CD4-positive, alpha-beta T cell (primary cell): ENCODE measurements around the gene TIPARP. TPM values are rescaled to one million over a fixed set of nuclear protein-coding genes. Genes with fewer than 3 reads are reported as not detected.

Experiments
- ATAC-seq: fragments of 200-7000 bp; cut with Tn5 transposase; one replicate; pipeline ENCODE4 v1.10.0; 2022; ENCODE audit warnings: mild to moderate bottlenecking; ENCODE audit not compliant: poor library complexity
- CTCF ChIA-PET: fragments of 350-600 bp; sonication (Branson Sonifier 250); formaldehyde crosslinking; loops from one replicate; lab custom pipeline; 2021; ENCODE audit warnings: antibody characterized with exemption, inconsistent platforms; lab: Charles Lee
- POLR2A ChIA-PET: fragments of 350-600 bp; sonication (Branson Sonifier 250); formaldehyde crosslinking; loops from one replicate; lab custom pipeline; 2021; ENCODE audit warnings: antibody characterized with exemption, inconsistent platforms; lab: Charles Lee
- DNase-seq, 14 experiments: peaks; one replicate each; pipeline ENCODE4 v3.0.0-alpha.2; 2013 to 2020; ENCODE audit warnings: mixed read lengths in 2 of 14
- H3K27ac ChIP-seq, 2 donors: one replicate each; pipeline versions ENCODE4 v1.5.1 to v1.7.0; 2013; ENCODE audit warnings: low read length in 2 of 2, low read depth in 1 of 2, mild to moderate bottlenecking in 1 of 2
- H3K27me3 ChIP-seq, 2 experiments: 1 replicate in 1 of 2; 2 replicates in 1 of 2; pipeline versions ENCODE4 v1.6.1 to v1.7.0; 2013; ENCODE audit warnings: low read length in 2 of 2, control low read depth in 1 of 2, mild to moderate bottlenecking in 1 of 2, moderate library complexity in 1 of 2; ENCODE audit not compliant: insufficient read depth in 2 of 2, control insufficient read depth in 1 of 2
- H3K36me3 ChIP-seq: one replicate; pipeline ENCODE4 v1.6.1; 2013; ENCODE audit warnings: low read length, control low read depth; ENCODE audit not compliant: insufficient read depth
- H3K4me1 ChIP-seq: one replicate; pipeline ENCODE4 v1.6.1; 2013; ENCODE audit warnings: low read length, control low read depth; ENCODE audit not compliant: insufficient read depth
- H3K4me3 ChIP-seq: one replicate; pipeline ENCODE4 v1.5.1; 2013; ENCODE audit warnings: mild to moderate bottlenecking, low read length, moderate library complexity
- H3K9me3 ChIP-seq, 2 experiments: 1 replicate in 1 of 2; 2 replicates in 1 of 2; pipeline versions ENCODE4 v1.6.1 to v1.7.0; 2013; ENCODE audit warnings: low read length in 2 of 2, mild to moderate bottlenecking in 2 of 2, control low read depth in 1 of 2, moderate library complexity in 1 of 2; ENCODE audit not compliant: control insufficient read depth in 1 of 2, insufficient read depth in 1 of 2
- H3K27ac Mint-ChIP-seq: one replicate; pipeline ENCODE4 v1.8.0; 2020; ENCODE audit warnings: mixed read lengths
- H3K27me3 Mint-ChIP-seq: one replicate; pipeline ENCODE4 v1.8.0; 2021; ENCODE audit warnings: mixed read lengths
- H3K36me3 Mint-ChIP-seq: one replicate; pipeline ENCODE4 v1.8.0; 2021; ENCODE audit warnings: low read depth, mixed read lengths
- H3K4me1 Mint-ChIP-seq: one replicate; pipeline ENCODE4 v1.8.0; 2021; ENCODE audit warnings: low read depth, mixed read lengths
- H3K4me3 Mint-ChIP-seq: one replicate; pipeline ENCODE4 v1.8.0; 2020; ENCODE audit warnings: mild to moderate bottlenecking, mixed read lengths
- H3K9me3 Mint-ChIP-seq: one replicate; pipeline ENCODE4 v1.8.0; 2020; ENCODE audit warnings: mixed read lengths
- CTCF ChIP-seq: fragments of 200-600 bp; IDR thresholded peaks from one replicate; pipeline ENCODE4 v1.8.0; 2022; ENCODE audit warnings: antibody characterized with exemption, mild to moderate bottlenecking
- intact Hi-C, 2 experiments: fragments of 100-400 bp; cut with DNase I in 1 of 2; cut with micrococcal nuclease in 1 of 2; formaldehyde crosslinking; loops; one replicate each; pipeline versions ENCODE4 v1.15.1 to v1.9.0; 2023 to 2025; cut with DNase I, micrococcal nuclease
- total RNA-seq, 174 experiments: library from RNA in 2 of 174; stranded (reverse) in 2 of 174; gene quantifications; one replicate each; pipeline ENCODE4 v1.2.3 and lab custom pipeline; 2021 to 2026

Gene TIPARP
- total RNA-seq, 2 experiments from 2014 or later: 158 to 166 TPM

- Mint-ChIP-seq H3K36me3 (peaks cover 25% of the 10 kb centered on the region), H3K9me3 (no peaks in the 10 kb centered on the region), H3K27ac (no peak overlapping the region), H3K27me3 (no peaks in the 10 kb centered on the region), H3K4me1 (peaks cover 85% of the 10 kb centered on the region), H3K4me3 (peak overlapping the region; percentile 32)
- Histone ChIP-seq H3K27me3 (no peaks in the 10 kb centered on the region), H3K4me1 (peaks cover 24% of the 10 kb centered on the region), H3K27ac (no peak overlapping the region), H3K4me3 (no peak overlapping the region), H3K36me3 (peaks cover 3% of the 10 kb centered on the region), H3K9me3 (no peaks in the 10 kb centered on the region)
- TF ChIP-seq CTCF: no peak
- peak; percentile 69 for ATAC-seq
- CTCF ChIA-PET: no interaction called here
- intact Hi-C loops: no loop called here
- POLR2A ChIA-PET: interaction anchor here (0.6 to 3.2 kb wide), 2 partner anchors 9 to 12 kb away, joined by 3 to 29 read pairs; partner anchors contain the start of gene TIPARP
- DNase-seq: peak in 3 of 14 experiments; percentile 31 to 49 (median 37)
Observed at GRCh38 chr3:156687023-156687422, 12.6 kb downstream of the TIPARP start.

- Mint-ChIP-seq H3K9me3 (no peaks in the 10 kb centered on the region), H3K27me3 (no peaks in the 10 kb centered on the region), H3K4me3 (no peak overlapping the region), H3K36me3 (peaks cover 26% of the 10 kb centered on the region), H3K4me1 (peaks cover 73% of the 10 kb centered on the region), H3K27ac (no peak overlapping the region)
- no peak for DNase-seq
- CTCF ChIA-PET: interaction anchor here (0.6 to 1.2 kb wide), 2 partner anchors 165 to 449 kb away, joined by 4 read pairs; no protein-coding TSS in a partner anchor
- Histone ChIP-seq H3K9me3 (no peaks in the 10 kb centered on the region), H3K4me1 (peaks cover 24% of the 10 kb centered on the region), H3K4me3 (no peak overlapping the region), H3K27ac (no peak overlapping the region), H3K27me3 (no peaks in the 10 kb centered on the region), H3K36me3 (peaks cover 9% of the 10 kb centered on the region)
- POLR2A ChIA-PET: interaction anchor here (0.7 to 1.3 kb wide), 2 partner anchors 9 to 14 kb away, joined by 3 to 5 read pairs; partner anchors contain the start of gene TIPARP
- intact Hi-C loops: no loop called here
- ATAC-seq: no peak
- TF ChIP-seq CTCF: no peak
Observed at GRCh38 chr3:156688632-156689452, 14.5 kb downstream of the TIPARP start.

GRCh38 chr3:156689608-156690007 is 15.2 kb downstream of the TIPARP start:
- peaks cover 34% of the 10 kb centered on the region for H3K36me3 Mint-ChIP-seq
- H3K4me1 Mint-ChIP-seq: peaks cover 65% of the 10 kb centered on the region
- no peak overlapping the region for H3K4me3 Mint-ChIP-seq
- intact Hi-C loops: loop anchor here in 1 of 2 experiments (2.0 kb wide), 1 partner anchor 13 kb away; no protein-coding TSS in a partner anchor
- no peaks in the 10 kb centered on the region for H3K9me3 Mint-ChIP-seq
- no peak for TF ChIP-seq CTCF
- H3K27ac Mint-ChIP-seq: no peak overlapping the region
- peaks cover 19% of the 10 kb centered on the region for H3K4me1 ChIP-seq
- DNase-seq (no peak), ATAC-seq (no peak)
- H3K27ac ChIP-seq: no peak overlapping the region
- H3K36me3 ChIP-seq: peaks cover 16% of the 10 kb centered on the region
- H3K27me3 Mint-ChIP-seq: no peaks in the 10 kb centered on the region
- CTCF ChIA-PET: interaction anchor here (1.2 kb wide), 1 partner anchor 448 kb away, joined by 4 read pairs; no protein-coding TSS in a partner anchor
- POLR2A ChIA-PET: interaction anchor here (1.1 kb wide), 1 partner anchor 400 kb away, joined by 3 read pairs; no protein-coding TSS in a partner anchor
- no peak overlapping the region for H3K4me3 ChIP-seq
- H3K27me3 ChIP-seq: no peaks in the 10 kb centered on the region
- H3K9me3 ChIP-seq: no peaks in the 10 kb centered on the region
